22Rv1 (cell line): ENCODE results near the gene TSPAN14.

ENCODE experiments used
- CTCF ChIP-seq: fragments of 450-650 bp; IDR thresholded peaks from 2 replicates; pipeline ENCODE4 v1.5.1; 2017; ENCODE audit warnings: mild to moderate bottlenecking
- ZFX ChIP-seq: fragments of 450-650 bp; IDR thresholded peaks from 2 replicates; pipeline ENCODE4 v1.6.1; 2017; ENCODE audit warnings: antibody characterized with exemption, borderline replicate concordance

DNA sequence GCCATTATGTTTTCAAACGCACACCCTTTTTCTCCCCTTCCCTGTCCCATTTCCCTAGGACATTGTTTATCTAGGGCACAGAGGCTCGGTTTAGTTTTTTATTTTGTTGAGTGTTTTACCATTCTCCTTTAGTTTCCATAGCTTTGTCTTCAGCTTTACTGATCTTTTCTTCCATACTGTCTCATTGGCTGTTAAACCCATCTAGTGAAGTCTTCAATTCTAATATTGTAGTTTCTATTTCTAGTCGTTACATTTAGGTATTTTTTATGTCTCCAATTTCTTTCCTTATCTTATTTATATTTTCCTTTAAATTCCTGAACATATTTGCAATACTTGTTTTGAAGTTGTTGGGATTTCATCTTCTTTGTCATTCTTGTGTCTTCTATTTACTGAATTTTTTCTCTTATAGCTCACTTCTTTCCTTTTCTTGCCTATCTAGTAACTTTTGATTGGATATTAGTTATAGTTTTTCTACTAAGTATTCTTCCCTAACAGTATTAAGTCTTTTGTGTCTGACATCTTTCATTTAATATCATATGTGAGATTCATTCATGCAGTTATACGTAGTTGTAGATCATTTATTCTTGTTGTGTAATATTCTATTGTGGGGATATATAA lies 42.6 kb downstream of the TSPAN14 start:
- TF ChIP-seq CTCF (no peak), ZFX (no peak)
